GM12864 (cell line): ENCODE data around the gene PTHLH.

Source experiments
- DNase-seq: peaks from one replicate; pipeline ENCODE4 v3.0.0-alpha.2; 2011; ENCODE audit warnings: low read depth
- H3K4me3 ChIP-seq: 2 replicates; pipeline ENCODE4 v1.5.1; 2011; ENCODE audit warnings: mild to moderate bottlenecking, low read depth, low read length, control low read depth
- TF ChIP-seq, protein P1 (sequence below): IDR thresholded peaks from 2 replicates; pipeline ENCODE4 v1.5.1; 2011; ENCODE audit warnings: low read depth, mild to moderate bottlenecking, moderate library complexity, low read length, control low read depth, inconsistent platforms; ENCODE audit errors: missing control alignments

Gene PTHLH

GRCh38 chr12:27975222-27976136 lies 2.9 kb upstream of the PTHLH start:
- H3K4me3 ChIP-seq: no peak overlapping the region
- TF ChIP-seq, protein P1, sequence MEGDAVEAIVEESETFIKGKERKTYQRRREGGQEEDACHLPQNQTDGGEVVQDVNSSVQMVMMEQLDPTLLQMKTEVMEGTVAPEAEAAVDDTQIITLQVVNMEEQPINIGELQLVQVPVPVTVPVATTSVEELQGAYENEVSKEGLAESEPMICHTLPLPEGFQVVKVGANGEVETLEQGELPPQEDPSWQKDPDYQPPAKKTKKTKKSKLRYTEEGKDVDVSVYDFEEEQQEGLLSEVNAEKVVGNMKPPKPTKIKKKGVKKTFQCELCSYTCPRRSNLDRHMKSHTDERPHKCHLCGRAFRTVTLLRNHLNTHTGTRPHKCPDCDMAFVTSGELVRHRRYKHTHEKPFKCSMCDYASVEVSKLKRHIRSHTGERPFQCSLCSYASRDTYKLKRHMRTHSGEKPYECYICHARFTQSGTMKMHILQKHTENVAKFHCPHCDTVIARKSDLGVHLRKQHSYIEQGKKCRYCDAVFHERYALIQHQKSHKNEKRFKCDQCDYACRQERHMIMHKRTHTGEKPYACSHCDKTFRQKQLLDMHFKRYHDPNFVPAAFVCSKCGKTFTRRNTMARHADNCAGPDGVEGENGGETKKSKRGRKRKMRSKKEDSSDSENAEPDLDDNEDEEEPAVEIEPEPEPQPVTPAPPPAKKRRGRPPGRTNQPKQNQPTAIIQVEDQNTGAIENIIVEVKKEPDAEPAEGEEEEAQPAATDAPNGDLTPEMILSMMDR: no peak
- DNase-seq: no peak

GRCh38 chr12:27974735-27975221 lies 2.2 kb upstream of the PTHLH start:
- TF ChIP-seq, protein P1: no peak
- no peak overlapping the region for H3K4me3 ChIP-seq
- no peak for DNase-seq

GRCh38 chr12:27973487-27973890 lies 956 bp upstream of the PTHLH start:
- no peak overlapping the region for H3K4me3 ChIP-seq
- TF ChIP-seq, protein P1: no peak
- DNase-seq: no peak

DNA sequence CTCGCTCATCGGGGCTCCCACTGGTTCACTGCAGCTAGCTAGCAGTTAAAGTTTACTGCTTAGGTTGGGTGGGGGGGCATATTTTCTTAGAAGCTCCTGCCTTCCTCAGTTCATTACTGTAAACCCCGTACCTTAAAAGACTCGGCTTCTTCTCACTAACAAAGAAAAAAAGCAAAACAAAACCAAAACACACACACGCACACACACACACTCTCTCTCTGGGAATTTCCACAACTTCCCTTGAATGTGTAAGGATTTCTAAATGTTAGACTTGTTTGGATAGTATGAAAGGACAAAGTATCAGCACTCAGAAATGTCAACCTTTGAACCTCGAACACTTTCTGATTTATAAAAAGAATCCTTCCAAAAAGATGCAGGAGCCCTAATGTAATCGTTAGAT lies 927 bp downstream of the PTHLH start:
- TF ChIP-seq, protein P1: no peak
- H3K4me3 ChIP-seq: no peak overlapping the region
- DNase-seq: no peak

DNA sequence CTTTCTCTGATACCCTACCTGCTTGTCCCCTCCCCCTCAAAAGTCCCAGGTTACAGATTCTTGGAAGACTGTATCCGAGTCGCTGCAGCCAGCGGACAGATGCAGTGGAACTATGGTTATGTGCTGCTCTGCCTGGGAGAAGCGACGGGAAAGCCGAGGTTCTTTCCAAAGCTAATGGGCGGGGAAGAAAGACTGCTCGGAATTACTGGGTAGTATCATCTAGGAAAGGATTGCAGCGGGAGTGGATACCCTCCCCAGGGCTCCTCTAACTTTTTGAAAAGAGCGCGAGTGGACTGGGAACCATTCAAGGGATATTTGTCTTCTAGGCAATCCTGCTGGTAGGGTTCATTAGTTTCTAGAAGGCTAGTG lies 1.4 kb downstream of the PTHLH start:
- DNase-seq: no peak
- no peak overlapping the region for H3K4me3 ChIP-seq
- TF ChIP-seq, protein P1: no peak

DNA sequence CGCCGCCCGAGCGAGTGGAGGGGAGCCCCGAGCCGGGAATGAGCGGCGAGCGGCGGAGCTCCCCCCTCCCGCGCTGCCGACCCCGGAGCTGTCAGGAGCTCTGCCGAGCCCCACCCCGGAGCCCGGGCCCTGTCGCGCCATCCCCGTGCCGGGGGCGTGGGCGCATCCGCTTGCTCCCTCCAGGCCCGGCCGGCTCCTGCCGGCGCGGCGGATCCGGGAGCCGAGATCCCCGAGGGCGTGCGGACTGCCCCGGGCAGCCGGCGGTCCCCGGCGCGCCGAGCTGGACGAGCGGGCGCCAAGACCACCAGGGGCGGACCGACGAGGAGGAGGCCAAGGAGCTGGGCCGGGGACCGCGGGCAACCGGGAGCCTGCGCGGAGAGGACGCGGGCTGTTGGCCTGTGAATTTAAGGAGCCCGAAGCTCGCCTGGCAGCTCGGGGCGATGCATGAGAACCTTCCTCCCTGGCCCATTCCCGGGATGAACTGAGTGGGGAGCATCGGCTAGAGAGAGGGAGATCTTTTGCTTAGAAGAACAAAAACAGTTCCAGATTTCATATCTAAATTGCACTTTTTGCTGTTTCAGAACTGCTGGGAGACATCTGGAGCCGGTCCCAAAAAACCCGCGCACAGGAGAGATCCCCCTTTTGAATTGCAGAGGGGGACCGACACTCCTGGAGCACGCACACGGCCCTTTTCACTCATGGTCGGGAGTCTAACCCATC lies 2.0 kb downstream of the PTHLH start:
- DNase-seq: no peak
- TF ChIP-seq, protein P1: no peak
- peak overlapping the region; percentile 50; the same call in 1 of the 2 replicates for H3K4me3 ChIP-seq
